ENCODE results near the gene FAM131C. TPM values are rescaled to one million over a fixed set of nuclear protein-coding genes. Genes with fewer than 3 reads are reported as not detected.
"Not testable (repeated sequence)": the region's sequence is repeated elsewhere in the genome, so short reads cannot be mapped to it uniquely, and the experiment has no call there.

The FAM131C gene
- total RNA-seq, 2 experiments from 2014 or later, result 5.1 to 5.6 TPM

DNA sequence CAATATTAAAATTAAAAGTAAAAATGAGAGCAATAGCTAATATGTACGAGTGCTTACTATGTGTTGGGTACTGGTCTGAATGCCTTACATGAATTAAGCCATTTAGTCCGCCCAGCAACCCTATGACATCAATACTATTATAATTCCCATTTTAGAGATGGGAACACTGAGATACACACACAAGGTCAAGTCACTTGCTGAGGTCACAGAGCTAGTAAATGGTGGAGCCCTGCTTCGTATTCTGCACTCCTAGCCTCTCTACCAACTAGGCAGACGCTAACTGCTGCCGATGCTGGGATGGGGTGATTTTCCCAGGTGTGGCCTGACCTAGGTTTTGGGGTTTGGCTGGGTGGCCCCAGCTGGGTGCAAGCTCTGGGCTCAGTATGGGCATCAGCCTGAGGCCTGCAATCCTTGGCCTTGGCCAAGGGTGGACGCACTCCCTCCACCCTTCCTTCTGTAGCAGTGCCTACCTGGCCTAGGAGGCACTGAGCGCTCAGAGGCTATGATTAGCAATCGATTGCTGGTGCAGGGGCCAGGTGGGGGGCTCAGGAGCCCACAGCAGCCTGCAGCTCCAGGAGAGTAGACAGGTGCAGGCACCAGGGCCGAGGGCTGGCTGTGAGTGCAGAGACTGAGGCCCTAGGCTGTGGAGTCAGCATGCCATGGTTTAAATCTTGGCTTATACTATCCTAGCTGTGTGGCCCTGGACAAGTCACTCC lies 2.7 kb downstream of the FAM131C start:
- H3K27ac Mint-ChIP-seq, result no peak overlapping the region
- peaks cover 5% of the 10 kb centered on the region for H3K36me3 Mint-ChIP-seq (ENCODE audit: low read depth)
- ChIA-PET CTCF (interaction anchor here (0.8 to 11.1 kb wide), 6 partner anchors 9 to 173 kb away, joined by 3 to 88 read pairs (median 4); no protein-coding TSS in a partner anchor), POLR2A (interaction anchor here (1.0 to 1.9 kb wide), 3 partner anchors 9 to 174 kb away, joined by 3 to 7 read pairs (median 3); no protein-coding TSS in a partner anchor)
- no peaks in the 10 kb centered on the region for H3K9me3 Mint-ChIP-seq
- peaks cover 74% of the 10 kb centered on the region for H3K4me1 Mint-ChIP-seq
- no peak overlapping the region for H3K4me3 Mint-ChIP-seq
- no peak for DNase-seq
- H3K27me3 Mint-ChIP-seq, result peaks cover 26% of the 10 kb centered on the region

DNA sequence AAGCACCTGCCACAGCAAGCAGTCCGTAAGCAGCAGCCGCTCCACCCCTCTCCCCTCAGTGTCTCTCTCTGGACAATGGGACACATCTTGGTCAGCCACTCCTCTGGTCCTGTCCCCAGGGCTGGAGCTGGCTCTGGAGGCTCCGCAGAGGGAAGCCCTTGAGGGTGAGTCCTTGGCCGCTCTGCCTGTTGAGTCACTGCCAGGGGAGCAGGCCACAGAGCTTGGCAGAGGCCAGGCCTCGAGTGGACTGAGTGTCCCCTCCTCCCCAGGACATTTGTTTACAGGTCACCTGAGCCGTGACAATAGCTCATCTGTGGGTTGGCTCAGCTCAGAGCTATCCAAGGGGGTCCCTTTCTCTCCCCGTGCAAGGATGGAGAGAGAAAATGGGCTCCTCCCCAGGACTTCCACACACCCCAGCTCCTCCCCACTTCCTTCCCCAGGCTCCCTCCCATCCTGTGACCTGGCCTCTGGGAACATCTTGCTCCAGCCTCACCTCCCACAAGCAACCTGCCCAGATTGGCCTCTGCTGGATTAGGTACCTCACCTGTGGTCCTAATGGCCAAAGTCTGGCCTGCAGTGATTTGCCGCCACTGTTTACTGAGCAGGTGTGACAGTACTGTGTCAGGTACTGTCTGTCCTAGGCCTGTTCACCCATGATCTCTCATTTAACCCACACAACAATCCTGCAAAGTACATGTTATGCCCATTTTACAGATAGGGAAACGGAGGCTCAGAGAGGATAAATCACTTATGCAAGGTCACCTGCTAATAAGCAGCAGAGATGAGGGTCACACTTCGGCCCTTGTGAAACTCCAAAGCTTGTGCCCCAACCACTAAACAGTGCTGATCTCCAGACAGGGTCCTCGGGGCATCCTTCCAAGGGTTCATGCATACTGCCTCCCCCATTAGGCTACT lies 4.8 kb downstream of the FAM131C start:
- no peak overlapping the region for H3K4me3 Mint-ChIP-seq
- ChIA-PET POLR2A (no interaction called here), CTCF (interaction anchor here (1.0 to 11.1 kb wide), 3 partner anchors 12 to 117 kb away, joined by 3 to 88 read pairs (median 6); no protein-coding TSS in a partner anchor)
- H3K4me1 Mint-ChIP-seq, result peaks cover 86% of the 10 kb centered on the region
- DNase-seq, result no peak
- peaks cover 5% of the 10 kb centered on the region for H3K36me3 Mint-ChIP-seq (ENCODE audit: low read depth)
- H3K27me3 Mint-ChIP-seq, result peaks cover 20% of the 10 kb centered on the region
- peak overlapping the region; percentile 26 for H3K27ac Mint-ChIP-seq
- H3K9me3 Mint-ChIP-seq, result no peaks in the 10 kb centered on the region

DNA sequence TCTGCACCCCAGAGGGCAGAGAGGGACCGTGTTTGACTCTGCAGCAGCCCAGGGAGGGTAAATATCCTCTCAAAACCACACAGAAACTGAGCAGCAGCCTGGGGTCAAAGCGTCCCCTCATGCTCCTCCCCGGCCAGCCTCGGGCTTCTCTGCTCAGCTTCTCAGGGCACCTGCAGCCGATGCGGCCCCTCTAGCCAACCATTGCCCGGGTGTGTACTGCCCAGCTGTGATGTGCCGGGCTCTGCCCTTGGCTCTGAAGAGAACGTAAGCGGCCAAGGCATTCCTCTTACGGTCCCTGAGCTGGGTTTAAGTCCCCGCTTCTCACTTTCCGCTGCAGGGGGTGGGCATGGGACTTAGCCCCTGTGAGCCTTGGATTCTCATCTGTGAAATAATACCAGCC lies 5.5 kb downstream of the FAM131C start:
- H3K27ac Mint-ChIP-seq, result no peak overlapping the region
- ChIA-PET POLR2A (no interaction called here), CTCF (interaction anchor here (1.0 to 11.1 kb wide), 3 partner anchors 12 to 276 kb away, joined by 3 to 88 read pairs (median 3); no protein-coding TSS in a partner anchor)
- peaks cover 5% of the 10 kb centered on the region for H3K36me3 Mint-ChIP-seq (ENCODE audit: low read depth)
- no peak overlapping the region for H3K4me3 Mint-ChIP-seq
- peaks cover 18% of the 10 kb centered on the region for H3K27me3 Mint-ChIP-seq
- no peak for DNase-seq
- peaks cover 90% of the 10 kb centered on the region for H3K4me1 Mint-ChIP-seq
- no peaks in the 10 kb centered on the region for H3K9me3 Mint-ChIP-seq

DNA sequence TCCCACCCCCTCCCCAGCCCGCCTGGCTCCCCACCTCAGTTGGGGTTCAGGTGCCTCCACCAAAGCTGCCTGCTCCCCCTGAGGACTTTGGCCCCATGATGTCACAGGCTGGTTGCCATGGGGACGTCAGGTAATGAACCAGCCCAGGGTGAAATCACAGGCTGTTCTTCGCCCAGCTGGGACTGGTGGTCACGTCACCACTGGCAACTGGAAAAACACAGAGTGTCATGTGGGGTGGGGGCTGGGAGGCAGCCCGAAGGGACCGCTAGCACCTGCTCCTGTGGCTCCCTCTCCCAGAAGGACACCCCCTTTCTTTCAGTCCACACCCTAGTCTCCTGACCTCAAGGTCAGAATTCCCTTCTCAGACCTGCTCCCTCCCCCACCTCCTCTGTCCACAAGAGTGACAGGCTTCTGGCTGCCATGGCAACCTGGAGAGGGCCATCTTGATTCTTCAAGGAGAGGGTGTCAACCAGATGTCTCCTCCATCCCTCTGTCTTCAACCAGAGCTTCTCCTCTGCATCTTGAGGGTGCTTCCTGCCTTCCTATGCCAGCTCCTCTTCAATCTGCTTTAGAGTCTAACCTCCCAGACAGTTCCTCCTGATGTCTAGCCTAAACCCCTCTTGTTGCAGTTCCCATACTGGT lies 6.2 kb downstream of the FAM131C start:
- no peak overlapping the region for H3K4me3 Mint-ChIP-seq
- no peaks in the 10 kb centered on the region for H3K9me3 Mint-ChIP-seq
- no peak for DNase-seq
- peaks cover 90% of the 10 kb centered on the region for H3K4me1 Mint-ChIP-seq
- peaks cover 17% of the 10 kb centered on the region for H3K27me3 Mint-ChIP-seq
- H3K27ac Mint-ChIP-seq, result peak overlapping the region; percentile 14
- H3K36me3 Mint-ChIP-seq (ENCODE audit: low read depth), result peaks cover 5% of the 10 kb centered on the region
- CTCF ChIA-PET, result interaction anchor here (0.6 to 11.1 kb wide), 4 partner anchors 13 to 276 kb away, joined by 3 to 88 read pairs (median 3); no protein-coding TSS in a partner anchor
- POLR2A ChIA-PET, result no interaction called here

DNA sequence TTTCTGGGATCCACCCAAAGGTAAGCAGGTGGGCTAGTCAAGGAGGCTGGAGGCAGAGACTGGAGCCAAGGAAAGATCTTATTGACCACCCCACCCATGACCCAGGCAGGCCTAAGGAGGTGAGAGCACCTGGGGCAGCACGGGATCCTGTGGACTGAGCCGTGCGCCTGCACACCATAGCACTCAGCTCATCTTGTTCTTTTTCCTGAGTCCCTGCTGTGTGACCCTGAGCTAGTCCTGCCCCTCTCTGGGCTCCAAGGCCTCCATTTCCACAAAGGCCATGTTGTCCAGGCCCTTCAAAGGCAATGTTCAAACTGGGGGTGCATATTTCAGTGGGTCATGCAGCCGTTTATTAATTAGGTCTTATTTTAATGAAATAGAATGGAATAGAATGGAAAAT lies 7.2 kb downstream of the FAM131C start:
- no peak for DNase-seq
- peaks cover 82% of the 10 kb centered on the region for H3K4me1 Mint-ChIP-seq
- H3K36me3 Mint-ChIP-seq (ENCODE audit: low read depth), result peaks cover 5% of the 10 kb centered on the region
- CTCF ChIA-PET, result interaction anchor here (2.4 to 11.1 kb wide), 2 partner anchors 10 to 14 kb away, joined by 7 to 88 read pairs; no protein-coding TSS in a partner anchor
- H3K9me3 Mint-ChIP-seq, result no peaks in the 10 kb centered on the region
- no peak overlapping the region for H3K4me3 Mint-ChIP-seq
- peaks cover 12% of the 10 kb centered on the region for H3K27me3 Mint-ChIP-seq
- POLR2A ChIA-PET, result no interaction called here
- H3K27ac Mint-ChIP-seq, result no peak overlapping the region

DNA sequence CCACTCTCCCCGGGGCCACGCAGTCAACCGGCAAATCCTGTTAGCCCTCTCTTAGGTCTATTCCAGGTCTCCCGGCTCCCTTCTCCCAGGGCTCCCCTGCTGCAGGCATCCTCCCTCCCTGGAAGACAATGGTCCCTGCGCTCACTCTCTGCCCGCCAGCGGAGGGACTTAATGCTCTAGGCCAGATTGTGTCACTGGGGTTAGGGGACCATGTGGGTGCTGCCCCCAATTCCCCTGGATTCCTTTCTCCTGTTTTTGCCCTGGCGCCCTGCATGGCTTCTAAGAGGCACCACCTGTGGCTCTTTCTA lies 8.2 kb downstream of the FAM131C start:
- H3K4me1 Mint-ChIP-seq, result peaks cover 73% of the 10 kb centered on the region
- ChIA-PET CTCF (interaction anchor here (0.9 to 11.1 kb wide), 4 partner anchors 8 to 15 kb away, joined by 3 to 88 read pairs (median 5); no protein-coding TSS in a partner anchor), POLR2A (interaction anchor here (0.6 to 1.8 kb wide), 2 partner anchors 8 to 142 kb away, joined by 3 to 6 read pairs; partner anchors contain the start of gene FAM131C)
- no peak for DNase-seq
- peaks cover 12% of the 10 kb centered on the region for H3K27me3 Mint-ChIP-seq
- H3K9me3 Mint-ChIP-seq, result no peaks in the 10 kb centered on the region
- peaks cover 5% of the 10 kb centered on the region for H3K36me3 Mint-ChIP-seq (ENCODE audit: low read depth)
- peak overlapping the region; percentile 78 for H3K27ac Mint-ChIP-seq
- peak overlapping the region; percentile 67 for H3K4me3 Mint-ChIP-seq

DNA sequence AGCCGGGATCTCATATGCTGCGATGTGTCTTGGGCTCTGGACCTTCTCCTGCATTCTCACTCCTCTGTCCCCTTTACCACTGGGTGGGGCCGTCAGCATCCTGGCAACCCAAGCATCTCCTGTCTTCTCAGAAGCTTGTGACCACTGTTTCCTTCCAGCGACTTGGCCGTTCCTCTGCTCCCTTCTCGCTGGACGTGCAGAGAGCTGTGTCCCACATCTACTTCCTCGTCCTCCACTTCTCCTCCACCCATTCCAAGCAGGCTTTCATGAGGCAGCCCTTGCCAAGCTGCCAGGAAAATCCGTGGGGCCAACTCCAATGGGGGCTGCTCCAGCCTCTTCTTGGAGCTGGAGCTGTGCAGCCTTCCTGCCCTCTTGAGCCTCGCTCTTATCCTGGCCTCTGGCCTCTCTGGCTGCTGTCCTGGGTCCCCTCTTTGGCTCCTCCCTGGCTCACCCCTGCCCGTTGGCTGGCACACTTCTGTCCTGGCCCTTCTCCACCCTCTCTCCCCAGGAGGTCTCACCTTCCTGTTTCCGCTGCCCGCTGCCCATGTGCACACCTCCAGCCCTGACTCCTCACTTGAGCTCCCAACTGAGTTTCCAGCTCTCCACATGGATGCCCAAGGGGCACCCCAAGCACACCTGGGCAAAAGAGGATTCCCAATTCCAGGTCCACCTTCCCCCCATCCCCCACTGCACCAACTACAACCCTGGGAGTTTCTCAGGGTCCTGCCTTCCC lies 8.7 kb downstream of the FAM131C start:
- Mint-ChIP-seq H3K4me1 (peaks cover 68% of the 10 kb centered on the region), H3K9me3 (no peaks in the 10 kb centered on the region), H3K36me3 (ENCODE audit: low read depth) (peaks cover 5% of the 10 kb centered on the region), H3K27ac (peak overlapping the region; percentile 78), H3K4me3 (peak overlapping the region; percentile 67), H3K27me3 (peaks cover 12% of the 10 kb centered on the region)
- CTCF ChIA-PET, result interaction anchor here (0.6 to 11.1 kb wide), 7 partner anchors 8 to 273 kb away, joined by 3 to 88 read pairs (median 3); no protein-coding TSS in a partner anchor
- POLR2A ChIA-PET, result interaction anchor here (0.6 to 1.8 kb wide), 3 partner anchors 9 to 145 kb away, joined by 3 to 6 read pairs (median 4); partner anchors contain the start of gene FAM131C
- DNase-seq, result peak; percentile 40

DNA sequence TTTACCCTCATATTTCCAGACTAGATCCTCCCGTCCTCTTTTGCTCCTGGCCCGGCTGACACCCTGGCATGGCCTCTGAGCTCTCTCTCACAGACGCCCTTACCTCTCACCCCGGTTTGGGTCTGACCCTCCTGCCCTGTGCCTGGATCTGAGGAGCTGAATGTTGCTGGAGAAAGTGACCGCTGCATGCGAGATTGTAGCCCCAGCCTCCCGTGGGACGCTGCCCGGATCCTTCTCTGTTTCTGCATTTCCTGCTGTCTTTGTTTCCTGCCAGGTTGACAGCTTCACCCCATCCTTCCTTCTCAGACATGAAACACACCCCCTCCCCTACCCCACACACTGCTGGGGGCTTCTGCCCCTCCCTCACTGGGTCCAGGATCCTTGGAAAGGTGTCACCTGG lies 9.5 kb downstream of the FAM131C start:
- peak overlapping the region; percentile 67 for H3K4me3 Mint-ChIP-seq
- POLR2A ChIA-PET, result interaction anchor here (1.0 to 1.8 kb wide), 2 partner anchors 9 to 144 kb away, joined by 4 to 6 read pairs; partner anchors contain the start of gene FAM131C

DNA sequence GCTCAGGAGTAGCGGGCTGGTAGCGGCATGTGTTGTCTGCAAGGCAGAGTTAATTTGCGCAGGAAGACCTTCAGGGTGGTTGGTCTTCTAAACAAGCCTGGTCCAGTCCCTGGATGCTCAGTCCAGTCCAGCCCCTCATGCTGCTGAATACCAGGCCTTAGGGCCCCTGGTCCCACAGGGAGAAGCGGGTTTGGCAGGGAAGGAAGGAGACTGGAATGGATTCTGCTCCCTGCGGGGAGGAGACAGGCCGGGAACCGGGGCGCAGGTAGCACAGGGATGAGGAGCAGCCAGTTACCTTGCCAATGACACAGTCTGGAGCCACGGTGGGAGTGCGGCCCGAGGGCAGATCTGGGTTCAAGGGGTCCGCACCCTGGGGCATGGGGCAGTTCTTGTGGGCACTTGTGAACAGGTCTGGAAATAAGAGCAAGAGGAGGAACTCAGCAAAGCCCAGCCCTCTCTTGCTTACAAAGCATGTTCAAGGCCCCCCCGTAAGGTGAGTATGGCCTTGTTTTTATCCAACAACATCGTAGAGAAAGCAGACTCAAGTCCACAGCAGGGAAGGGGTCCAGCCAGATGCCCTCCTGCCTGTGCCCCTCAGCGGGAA lies 10.1 kb downstream of the FAM131C start:
- Mint-ChIP-seq H3K4me3 (peak overlapping the region; percentile 67), H3K27me3 (peaks cover 9% of the 10 kb centered on the region), H3K27ac (peak overlapping the region; percentile 78)

More for the DNA sequence above, 9.5 kb downstream of the FAM131C start:
- peaks cover 60% of the 10 kb centered on the region for H3K4me1 Mint-ChIP-seq
- CTCF ChIA-PET, result interaction anchor here (0.6 to 11.1 kb wide), 6 partner anchors 8 to 272 kb away, joined by 3 to 88 read pairs (median 4); no protein-coding TSS in a partner anchor
- peaks cover 5% of the 10 kb centered on the region for H3K36me3 Mint-ChIP-seq (ENCODE audit: low read depth)
- H3K27me3 Mint-ChIP-seq, result peaks cover 12% of the 10 kb centered on the region
- no peaks in the 10 kb centered on the region for H3K9me3 Mint-ChIP-seq
- H3K27ac Mint-ChIP-seq, result peak overlapping the region; percentile 78
- DNase-seq, result no peak

DNA sequence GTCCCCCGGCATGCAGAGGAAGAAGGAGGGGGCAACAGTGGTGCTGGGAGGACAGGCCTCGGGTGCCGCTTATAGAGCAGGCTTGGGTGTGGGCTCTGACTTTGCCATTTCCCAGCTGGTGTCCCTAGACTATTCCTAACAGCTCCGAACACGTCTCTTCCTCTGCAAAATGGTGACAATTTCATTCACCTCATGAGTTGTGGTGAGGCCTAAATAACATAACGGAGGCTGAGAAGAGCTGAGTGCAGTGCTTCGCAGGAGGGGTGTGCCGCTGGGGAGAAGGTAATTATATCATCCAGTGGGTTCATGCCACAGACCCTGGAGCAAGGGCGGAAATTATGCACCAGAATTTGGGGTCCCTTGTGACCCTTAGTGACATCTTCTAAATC lies 10.8 kb downstream of the FAM131C start:
- H3K9me3 Mint-ChIP-seq; CTCF ChIA-PET; DNase-seq; H3K36me3 Mint-ChIP-seq (ENCODE audit: low read depth); H3K4me3 Mint-ChIP-seq; H3K27me3 Mint-ChIP-seq; H3K27ac Mint-ChIP-seq: not testable (repeated sequence)
- POLR2A ChIA-PET, result interaction anchor here (1.0 kb wide), 1 partner anchor 23 kb away, joined by 3 read pairs; no protein-coding TSS in a partner anchor
- H3K4me1 Mint-ChIP-seq, result peaks cover 48% of the 10 kb centered on the region

More for the DNA sequence above, 10.1 kb downstream of the FAM131C start:
- Mint-ChIP-seq H3K4me1 (peaks cover 54% of the 10 kb centered on the region), H3K9me3 (no peaks in the 10 kb centered on the region), H3K36me3 (ENCODE audit: low read depth) (no peaks in the 10 kb centered on the region)
- DNase-seq, result no peak
- ChIA-PET CTCF (interaction anchor here (11.1 kb wide), 1 partner anchor 17 kb away, joined by 88 read pairs; no protein-coding TSS in a partner anchor), POLR2A (interaction anchor here (1.0 to 1.8 kb wide), 2 partner anchors 10 to 23 kb away, joined by 3 to 6 read pairs; partner anchors contain the start of gene FAM131C)

DNA sequence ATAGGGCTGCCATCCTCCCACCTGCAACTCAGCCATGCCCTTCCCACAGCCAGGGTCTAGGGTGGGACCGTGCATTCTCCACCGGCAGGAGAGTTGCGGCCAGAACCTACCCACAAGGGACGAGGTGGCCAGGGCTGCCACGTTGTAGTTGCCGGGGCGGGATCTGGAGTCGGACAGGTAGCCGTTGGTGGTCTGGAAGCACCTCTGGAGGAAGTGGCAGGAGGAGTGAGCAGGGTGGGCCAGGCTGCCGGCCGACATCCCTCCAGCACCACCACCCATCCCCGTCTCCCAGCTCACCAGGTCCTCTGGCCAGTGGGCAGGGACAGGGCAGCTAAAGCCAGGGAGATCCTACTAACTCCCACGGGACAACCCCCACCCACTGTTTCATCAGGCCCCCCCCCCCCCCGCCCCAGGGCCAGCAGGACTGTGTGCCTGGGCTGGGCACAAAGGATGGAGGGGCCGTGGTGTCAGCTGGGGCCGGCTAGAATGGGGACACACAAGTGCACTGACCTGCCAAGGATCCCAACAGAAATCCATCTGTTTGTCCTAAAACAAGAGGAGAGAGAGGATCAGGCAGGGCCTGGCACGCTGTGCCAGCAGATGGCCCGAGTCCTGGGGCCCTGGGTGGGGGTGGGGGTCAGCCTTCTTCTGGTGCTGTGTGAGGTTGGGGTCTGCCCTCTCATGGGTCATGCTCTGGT lies 11.3 kb downstream of the FAM131C start:
- peaks cover 42% of the 10 kb centered on the region for H3K4me1 Mint-ChIP-seq
- H3K27me3 Mint-ChIP-seq; DNase-seq; H3K36me3 Mint-ChIP-seq (ENCODE audit: low read depth); H3K4me3 Mint-ChIP-seq; H3K27ac Mint-ChIP-seq; CTCF ChIA-PET; H3K9me3 Mint-ChIP-seq: not testable (repeated sequence)
- POLR2A ChIA-PET, result interaction anchor here (1.0 kb wide), 1 partner anchor 22 kb away, joined by 3 read pairs; no protein-coding TSS in a partner anchor

Measured in activated CD4-positive, alpha-beta memory T cell treated with anti-CD3 and anti-CD28 coated beads, Interleukin-2, amount 10 ng/mL, durations not matched to agents 7 days and 5 days (primary cell).